HEK293T (cell line): ENCODE data around the gene SCNN1B.

Experiments
- ELF4 ChIP-seq: fragments of 450-650 bp; IDR thresholded peaks from 2 replicates; pipeline ENCODE4 v1.6.1; 2017; ENCODE audit warnings: antibody characterized with exemption
- HDGF ChIP-seq: fragments of 450-650 bp; IDR thresholded peaks from 2 replicates; pipeline ENCODE4 v1.6.1; 2017; ENCODE audit warnings: antibody characterized with exemption, borderline replicate concordance
- NFRKB ChIP-seq: fragments of 450-650 bp; IDR thresholded peaks from 2 replicates; pipeline ENCODE4 v1.6.1; 2016; ENCODE audit warnings: mild to moderate bottlenecking, moderate library complexity
- SP1 ChIP-seq: fragments of 450-650 bp; IDR thresholded peaks from 2 replicates; pipeline ENCODE4 v1.6.1; 2017
- SUZ12 ChIP-seq: fragments of 450-650 bp; IDR thresholded peaks from 2 replicates; pipeline ENCODE4 v1.6.1; 2016; ENCODE audit warnings: mild to moderate bottlenecking
- TARDBP ChIP-seq: fragments of 450-650 bp; IDR thresholded peaks from 2 replicates; pipeline ENCODE4 v1.6.1; 2016
- ZNF384 ChIP-seq: fragments of 450-650 bp; IDR thresholded peaks from 2 replicates; pipeline ENCODE4 v1.6.1; 2016

GRCh38 chr16:23408242-23408822, 106.2 kb downstream of the SCNN1B start:
- TF ChIP-seq TARDBP (no peak), NFRKB (no peak), ELF4 (no peak), SP1 (no peak), SUZ12 (no peak), ZNF384 (no peak), HDGF (no peak)
